ENCODE measurements around the gene TMED6.

Gene TMED6

DNA sequence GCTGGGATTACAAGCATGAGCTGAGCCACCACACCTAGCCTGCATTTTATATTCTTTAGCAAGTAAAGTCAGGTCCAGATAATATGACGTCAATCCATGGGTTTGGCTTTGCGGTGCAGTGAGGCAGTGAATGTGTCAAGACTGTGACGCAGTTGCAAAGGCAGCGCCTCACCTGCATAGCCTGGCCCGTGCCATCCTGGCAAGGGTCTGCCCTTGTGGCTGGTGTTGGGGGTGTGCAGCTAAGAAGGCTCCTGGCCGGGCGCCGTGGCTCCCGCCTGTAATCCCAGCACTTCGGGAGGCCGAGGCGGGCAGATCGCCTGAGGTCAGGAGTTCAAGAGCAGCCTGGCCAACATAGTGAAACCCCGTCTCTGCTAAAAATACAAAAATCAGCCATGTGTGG lies 28.2 kb downstream of the TMED6 start:
- H3K79me1 ChIP-seq (replicated peaks; ENCODE audit: low read length, poor library complexity, severe bottlenecking), result peaks cover 37% of the 10 kb centered on the region
- H3K18ac ChIP-seq (ENCODE audit: low read depth in 1 of 2, low read length in 2 of 2), result no peak overlapping the region
- no peaks in the 10 kb centered on the region for H3K9me3 ChIP-seq (ENCODE audit: control insufficient read depth, low read length)
- H2BK15ac ChIP-seq (ENCODE audit: low read depth, poor library complexity, severe bottlenecking), result no peak overlapping the region
- H3K27me3 ChIP-seq (ENCODE audit: control insufficient read depth in 1 of 2, insufficient read depth in 1 of 2, low read length in 2 of 2), result no peaks in the 10 kb centered on the region
- H3K9ac ChIP-seq (ENCODE audit: low read length), result no peak overlapping the region
- no peak overlapping the region for H2BK120ac ChIP-seq (ENCODE audit: low read depth, low read length)
- H3K4me2 ChIP-seq (ENCODE audit: low read length, poor library complexity, severe bottlenecking), result no peak overlapping the region
- H3K4ac ChIP-seq (ENCODE audit: low read depth in 1 of 2, low read length in 2 of 2), result no peak overlapping the region
- H2AFZ ChIP-seq (ENCODE audit: low read depth, low read length), result no peak overlapping the region
- H3K23ac ChIP-seq (ENCODE audit: low read length in 2 of 2), result no peak overlapping the region
- H3K36me3 ChIP-seq (ENCODE audit: control insufficient read depth in 1 of 2, insufficient read depth in 2 of 2, low read depth in 1 of 2, low read length in 2 of 2), result peaks cover 82 to 94% of the 10 kb centered on the region in 2 experiments
- H4K91ac ChIP-seq (ENCODE audit: low read length), result no peak overlapping the region
- H3K4me1 ChIP-seq (ENCODE audit: control insufficient read depth, insufficient read depth, low read depth, low read length), result peaks cover 23% of the 10 kb centered on the region
- no peak overlapping the region for H2BK12ac ChIP-seq (ENCODE audit: low read length in 2 of 2)
- DNase-seq, result no peak
- no peak overlapping the region for H4K8ac ChIP-seq (ENCODE audit: low read length)
- no peak overlapping the region for H3K14ac ChIP-seq (ENCODE audit: low read length in 2 of 2)
- WGBS, result 97% methylated on average over 10 of the region's 14 CpGs
- H2AK5ac ChIP-seq (ENCODE audit: low read length, severe bottlenecking), result no peak overlapping the region
- no peak overlapping the region for H3K4me3 ChIP-seq (ENCODE audit: insufficient read depth in 1 of 2, low read depth in 1 of 2, low read length in 2 of 2)
- H3K27ac ChIP-seq (ENCODE audit: low read length, poor library complexity, severe bottlenecking), result no peak overlapping the region
- H2BK5ac ChIP-seq (ENCODE audit: low read depth, low read length, poor library complexity, severe bottlenecking), result no peak overlapping the region

DNA sequence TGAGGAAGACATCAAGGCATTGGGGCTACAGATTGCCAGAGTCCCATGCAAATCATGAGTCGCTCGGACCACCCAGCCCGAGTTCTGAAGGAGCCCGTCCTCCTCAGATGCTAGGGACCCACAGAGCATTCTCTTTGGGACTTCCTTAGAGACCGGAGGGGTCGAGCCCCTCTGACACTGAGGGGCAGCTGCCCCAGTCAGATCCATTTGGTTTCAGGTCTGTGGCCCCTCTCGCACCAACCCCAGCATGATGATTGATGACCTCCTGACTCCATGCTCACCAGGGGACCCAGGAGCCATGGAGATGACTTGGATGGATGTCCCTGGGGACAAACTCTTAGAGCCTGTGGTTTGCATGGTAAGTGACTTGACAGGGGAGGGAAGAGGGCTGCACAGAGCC lies 29.2 kb downstream of the TMED6 start:
- 96% methylated on average over 7 of the region's 7 CpGs for WGBS
- H3K4me1 ChIP-seq (ENCODE audit: control insufficient read depth, insufficient read depth, low read depth, low read length), result peaks cover 19% of the 10 kb centered on the region

DNA sequence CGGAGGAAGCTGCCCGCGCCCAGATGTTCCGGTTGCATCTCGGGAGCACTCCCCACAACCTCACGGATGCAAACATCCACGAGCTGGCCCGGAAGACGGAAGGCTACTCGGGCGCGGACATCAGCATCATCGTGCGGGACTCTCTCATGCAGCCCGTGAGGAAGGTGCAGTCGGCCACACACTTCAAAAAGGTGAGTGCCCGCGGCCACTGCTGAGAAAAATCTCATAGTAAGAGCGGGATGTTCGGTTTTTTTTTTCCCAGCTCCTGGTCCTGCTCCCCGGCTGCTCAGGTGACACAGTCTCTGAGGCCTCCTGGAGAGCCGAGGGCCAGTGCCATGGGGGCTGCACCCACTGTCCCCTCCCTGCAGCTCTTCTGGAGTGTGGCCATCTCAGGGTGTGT lies 30.5 kb downstream of the TMED6 start:
- no peak overlapping the region for H2AK5ac ChIP-seq (ENCODE audit: low read length, severe bottlenecking)
- H3K9ac ChIP-seq (ENCODE audit: low read length), result no peak overlapping the region
- no peak overlapping the region for H3K4me2 ChIP-seq (ENCODE audit: low read length, poor library complexity, severe bottlenecking)
- H2BK5ac ChIP-seq (ENCODE audit: low read depth, low read length, poor library complexity, severe bottlenecking), result no peak overlapping the region
- no peak for DNase-seq
- peaks cover 49% of the 10 kb centered on the region for H3K79me1 ChIP-seq (replicated peaks; ENCODE audit: low read length, poor library complexity, severe bottlenecking)
- WGBS, result 94% methylated on average over 22 of the region's 22 CpGs
- no peak overlapping the region for H2BK120ac ChIP-seq (ENCODE audit: low read depth, low read length)
- H3K4me3 ChIP-seq (ENCODE audit: insufficient read depth in 1 of 2, low read depth in 1 of 2, low read length in 2 of 2), result no peak overlapping the region
- H3K9me3 ChIP-seq (ENCODE audit: control insufficient read depth, low read length), result no peaks in the 10 kb centered on the region
- H3K23ac ChIP-seq (ENCODE audit: low read length in 2 of 2), result no peak overlapping the region
- no peaks in the 10 kb centered on the region for H3K27me3 ChIP-seq (ENCODE audit: control insufficient read depth in 1 of 2, insufficient read depth in 1 of 2, low read length in 2 of 2)
- H4K8ac ChIP-seq (ENCODE audit: low read length), result no peak overlapping the region
- no peak overlapping the region for H4K91ac ChIP-seq (ENCODE audit: low read length)
- H2BK15ac ChIP-seq (ENCODE audit: low read depth, poor library complexity, severe bottlenecking), result no peak overlapping the region
- H3K36me3 ChIP-seq (ENCODE audit: control insufficient read depth in 1 of 2, insufficient read depth in 2 of 2, low read depth in 1 of 2, low read length in 2 of 2), result peaks cover 91 to 95% of the 10 kb centered on the region in 2 experiments
- H3K4ac ChIP-seq (ENCODE audit: low read depth in 1 of 2, low read length in 2 of 2), result no peak overlapping the region
- no peak overlapping the region for H2AFZ ChIP-seq (ENCODE audit: low read depth, low read length)
- H3K18ac ChIP-seq (ENCODE audit: low read depth in 1 of 2, low read length in 2 of 2), result no peak overlapping the region
- H2BK12ac ChIP-seq (ENCODE audit: low read length in 2 of 2), result no peak overlapping the region
- peaks cover 13% of the 10 kb centered on the region for H3K4me1 ChIP-seq (ENCODE audit: control insufficient read depth, insufficient read depth, low read depth, low read length)
- no peak overlapping the region for H3K27ac ChIP-seq (ENCODE audit: low read length, poor library complexity, severe bottlenecking)
- no peak overlapping the region for H3K14ac ChIP-seq (ENCODE audit: low read length in 2 of 2)

More for the DNA sequence above, 29.2 kb downstream of the TMED6 start:
- no peak overlapping the region for H3K9ac ChIP-seq (ENCODE audit: low read length)
- H3K27me3 ChIP-seq (ENCODE audit: control insufficient read depth in 1 of 2, insufficient read depth in 1 of 2, low read length in 2 of 2), result no peaks in the 10 kb centered on the region
- no peak overlapping the region for H3K27ac ChIP-seq (ENCODE audit: low read length, poor library complexity, severe bottlenecking)
- H3K4me3 ChIP-seq (ENCODE audit: insufficient read depth in 1 of 2, low read depth in 1 of 2, low read length in 2 of 2), result no peak overlapping the region
- no peak overlapping the region for H4K8ac ChIP-seq (ENCODE audit: low read length)
- H2BK5ac ChIP-seq (ENCODE audit: low read depth, low read length, poor library complexity, severe bottlenecking), result no peak overlapping the region
- no peak overlapping the region for H3K18ac ChIP-seq (ENCODE audit: low read depth in 1 of 2, low read length in 2 of 2)
- H2BK12ac ChIP-seq (ENCODE audit: low read length in 2 of 2), result no peak overlapping the region
- no peak overlapping the region for H2BK15ac ChIP-seq (ENCODE audit: low read depth, poor library complexity, severe bottlenecking)
- peaks cover 38% of the 10 kb centered on the region for H3K79me1 ChIP-seq (replicated peaks; ENCODE audit: low read length, poor library complexity, severe bottlenecking)
- no peak for DNase-seq
- H3K9me3 ChIP-seq (ENCODE audit: control insufficient read depth, low read length), result no peaks in the 10 kb centered on the region
- peaks cover 87 to 90% of the 10 kb centered on the region in 2 experiments for H3K36me3 ChIP-seq (ENCODE audit: control insufficient read depth in 1 of 2, insufficient read depth in 2 of 2, low read depth in 1 of 2, low read length in 2 of 2)
- H4K91ac ChIP-seq (ENCODE audit: low read length), result no peak overlapping the region
- H2BK120ac ChIP-seq (ENCODE audit: low read depth, low read length), result no peak overlapping the region
- H2AK5ac ChIP-seq (ENCODE audit: low read length, severe bottlenecking), result no peak overlapping the region
- no peak overlapping the region for H3K4ac ChIP-seq (ENCODE audit: low read depth in 1 of 2, low read length in 2 of 2)
- H2AFZ ChIP-seq (ENCODE audit: low read depth, low read length), result no peak overlapping the region
- no peak overlapping the region for H3K4me2 ChIP-seq (ENCODE audit: low read length, poor library complexity, severe bottlenecking)
- no peak overlapping the region for H3K14ac ChIP-seq (ENCODE audit: low read length in 2 of 2)
- H3K23ac ChIP-seq (ENCODE audit: low read length in 2 of 2), result no peak overlapping the region

DNA sequence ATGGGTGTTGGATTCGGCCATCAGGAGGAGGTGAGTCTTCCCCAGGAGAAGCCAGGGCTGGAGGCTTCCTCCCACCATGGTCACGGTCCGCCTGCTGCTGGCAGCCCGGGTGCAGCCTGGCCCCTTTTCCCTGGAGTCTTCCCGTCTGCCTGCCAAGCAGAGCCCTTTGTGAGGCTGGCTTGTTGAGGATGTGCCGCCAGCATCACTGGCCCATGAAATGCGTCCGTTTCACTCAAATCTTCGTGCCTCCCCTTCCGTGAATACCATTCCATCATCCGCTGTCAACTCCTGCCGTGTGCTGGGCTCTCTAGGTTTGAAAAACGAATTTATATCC lies 30.9 kb downstream of the TMED6 start:
- Histone ChIP-seq H3K4me1 (ENCODE audit: control insufficient read depth, insufficient read depth, low read depth, low read length) (peaks cover 10% of the 10 kb centered on the region), H3K9ac (ENCODE audit: low read length) (no peak overlapping the region), H3K4me2 (ENCODE audit: low read length, poor library complexity, severe bottlenecking) (no peak overlapping the region), H4K8ac (ENCODE audit: low read length) (no peak overlapping the region), H3K4ac (ENCODE audit: low read depth in 1 of 2, low read length in 2 of 2) (no peak overlapping the region), H3K27me3 (ENCODE audit: control insufficient read depth in 1 of 2, insufficient read depth in 1 of 2, low read length in 2 of 2) (no peaks in the 10 kb centered on the region), H3K4me3 (ENCODE audit: insufficient read depth in 1 of 2, low read depth in 1 of 2, low read length in 2 of 2) (no peak overlapping the region), H4K91ac (ENCODE audit: low read length) (no peak overlapping the region), H3K9me3 (ENCODE audit: control insufficient read depth, low read length) (no peaks in the 10 kb centered on the region), H2BK5ac (ENCODE audit: low read depth, low read length, poor library complexity, severe bottlenecking) (no peak overlapping the region), H2AFZ (ENCODE audit: low read depth, low read length) (no peak overlapping the region), H3K27ac (ENCODE audit: low read length, poor library complexity, severe bottlenecking) (no peak overlapping the region), H2BK12ac (ENCODE audit: low read length in 2 of 2) (no peak overlapping the region), H2BK15ac (ENCODE audit: low read depth, poor library complexity, severe bottlenecking) (no peak overlapping the region), H3K23ac (ENCODE audit: low read length in 2 of 2) (no peak overlapping the region), H2AK5ac (ENCODE audit: low read length, severe bottlenecking) (no peak overlapping the region), H2BK120ac (ENCODE audit: low read depth, low read length) (no peak overlapping the region), H3K79me1 (replicated peaks; ENCODE audit: low read length, poor library complexity, severe bottlenecking) (peaks cover 52% of the 10 kb centered on the region), H3K36me3 (ENCODE audit: control insufficient read depth in 1 of 2, insufficient read depth in 2 of 2, low read depth in 1 of 2, low read length in 2 of 2) (peaks cover 91 to 95% of the 10 kb centered on the region in 2 experiments), H3K18ac (ENCODE audit: low read depth in 1 of 2, low read length in 2 of 2) (no peak overlapping the region), H3K14ac (ENCODE audit: low read length in 2 of 2) (no peak overlapping the region)
- WGBS, result 97% methylated on average over 13 of the region's 13 CpGs
- DNase-seq, result no peak
